NOMO-1 treated with DMSO at 0.1 percent for 48 hours (cell line): ENCODE results near the gene AKAP6.
"Not testable (repeated sequence)": the region's sequence is repeated elsewhere in the genome, so short reads cannot be mapped to it uniquely, and the experiment has no call there.

Experiments used
- DNase-seq: peaks from one replicate; lab custom pipeline; 2025; ENCODE audit not compliant: unreplicated experiment; lab: John Stamatoyannopoulos, UW

AKAP6 gene

GRCh38 chr14:32571995-32572866, 243.1 kb downstream of the AKAP6 start:
- DNase-seq, result peak; percentile 2

- DNase-seq, result no peak
Measured at GRCh38 chr14:32572867-32573150, 243.7 kb downstream of the AKAP6 start.

GRCh38 chr14:32574269-32574668, 245.2 kb downstream of the AKAP6 start:
- no peak for DNase-seq

GRCh38 chr14:32576088-32576795, 247.1 kb downstream of the AKAP6 start:
- DNase-seq, result peak; percentile 50

GRCh38 chr14:32576977-32577376, 247.9 kb downstream of the AKAP6 start:
- no peak for DNase-seq

GRCh38 chr14:32578181-32578580, 249.1 kb downstream of the AKAP6 start:
- peak; percentile 9 for DNase-seq

GRCh38 chr14:32583427-32583826, 254.3 kb downstream of the AKAP6 start:
- DNase-seq, result not testable (repeated sequence)

GRCh38 chr14:32584079-32584478, 255.0 kb downstream of the AKAP6 start:
- no peak for DNase-seq

- DNase-seq, result no peak
Measured at GRCh38 chr14:32587461-32587860, 258.4 kb downstream of the AKAP6 start.

GRCh38 chr14:32588448-32589320, 259.6 kb downstream of the AKAP6 start:
- peak; percentile 28 for DNase-seq

- no peak for DNase-seq
Measured at GRCh38 chr14:32590157-32590556, 261.1 kb downstream of the AKAP6 start.

- DNase-seq, result no peak
Measured at GRCh38 chr14:32593290-32593942, 264.3 kb downstream of the AKAP6 start.

GRCh38 chr14:32594766-32595165, 265.7 kb downstream of the AKAP6 start:
- no peak for DNase-seq

- no peak for DNase-seq
Measured at GRCh38 chr14:32595497-32595896, 266.4 kb downstream of the AKAP6 start.

- DNase-seq, result no peak
Measured at GRCh38 chr14:32596390-32596789, 267.3 kb downstream of the AKAP6 start.

- no peak for DNase-seq
Measured at GRCh38 chr14:32597771-32598170, 268.7 kb downstream of the AKAP6 start.

GRCh38 chr14:32601069-32601468, 272.0 kb downstream of the AKAP6 start:
- no peak for DNase-seq

- DNase-seq, result no peak
Measured at GRCh38 chr14:32601906-32602305, 272.8 kb downstream of the AKAP6 start.

- DNase-seq, result no peak
Measured at GRCh38 chr14:32602699-32603098, 273.6 kb downstream of the AKAP6 start.

GRCh38 chr14:32603992-32604565, 275.0 kb downstream of the AKAP6 start:
- DNase-seq, result no peak

- DNase-seq, result no peak
Measured at GRCh38 chr14:32606301-32606700, 277.2 kb downstream of the AKAP6 start.
